Posterior vena cava (tissue), 2 donors: ENCODE measurements around the gene CLRN3. TPM values are rescaled to one million over a fixed set of nuclear protein-coding genes. Genes with fewer than 3 reads are reported as not detected.

Experiments used
- DNase-seq: peaks from one replicate; pipeline ENCODE4 v3.0.0-alpha.2; 2020; ENCODE audit warnings: low spot score
- intact Hi-C, 2 donors: fragments of 100-400 bp; cut with DNase I; formaldehyde crosslinking; loops; one replicate each; pipeline versions ENCODE4 v1.14.1 to v1.14.2; 2022 to 2023
- total RNA-seq, 2 donors: library from RNA; stranded (reverse); fragmentation: NEBNext Ultra II Directional; extraction: Animal tissue kit (Norgen Biotek cat#: 25700); gene quantifications; one replicate each; pipeline ENCODE4 v1.2.1, GENCODE V29; 2021
- donor health status: DM: yes; HTN: yes; CAD: no.
- donor health status: DM: yes; HTN: yes; CAD: no.

The CLRN3 gene
- total RNA-seq, 2 donors from 2014 or later = not detected

- intact Hi-C loops = no loop called here
- DNase-seq = no peak
Measured at GRCh38 chr10:127905001-127905847, 12.5 kb upstream of the CLRN3 start.

GRCh38 chr10:127904311-127905000 lies 11.7 kb upstream of the CLRN3 start:
- intact Hi-C loops = loop anchor here in 1 of 2 donors (5.0 kb wide), 1 partner anchor 1337 kb away; no protein-coding TSS in a partner anchor

GRCh38 chr10:127903789-127904188 lies 11.0 kb upstream of the CLRN3 start:
- no peak for DNase-seq
- intact Hi-C loops = loop anchor here in 1 of 2 donors (5.0 kb wide), 1 partner anchor 1336 kb away; no protein-coding TSS in a partner anchor

More at GRCh38 chr10:127904311-127905000, 11.7 kb upstream of the CLRN3 start:
- DNase-seq = no peak

GRCh38 chr10:127899766-127900387 lies 7.1 kb upstream of the CLRN3 start:
- no peak for DNase-seq
- intact Hi-C loops = loop anchor here in 1 of 2 donors (5.0 kb wide), 1 partner anchor 1333 kb away; no protein-coding TSS in a partner anchor

GRCh38 chr10:127897177-127897576 lies 4.4 kb upstream of the CLRN3 start:
- intact Hi-C loops = no loop called here
- no peak for DNase-seq

- intact Hi-C loops = no loop called here
- no peak for DNase-seq
Measured at GRCh38 chr10:127896590-127896989, 3.8 kb upstream of the CLRN3 start.

- no peak for DNase-seq
- intact Hi-C loops = no loop called here
Measured at GRCh38 chr10:127894146-127894545, 1.4 kb upstream of the CLRN3 start.

- intact Hi-C loops = no loop called here
- no peak for DNase-seq
Measured at GRCh38 chr10:127890832-127891334, 1.9 kb downstream of the CLRN3 start.

- no peak for DNase-seq
- intact Hi-C loops = no loop called here
Measured at GRCh38 chr10:127890216-127890615, 2.5 kb downstream of the CLRN3 start.

GRCh38 chr10:127889605-127890195 lies 3.0 kb downstream of the CLRN3 start:
- no peak for DNase-seq
- intact Hi-C loops = no loop called here

- DNase-seq = no peak
- intact Hi-C loops = no loop called here
Measured at GRCh38 chr10:127888521-127889312, 4.0 kb downstream of the CLRN3 start.

GRCh38 chr10:127887541-127888415 lies 5.0 kb downstream of the CLRN3 start:
- no peak for DNase-seq
- intact Hi-C loops = no loop called here

GRCh38 chr10:127886371-127887051 lies 6.2 kb downstream of the CLRN3 start:
- intact Hi-C loops = no loop called here

GRCh38 chr10:127884501-127884900 lies 8.2 kb downstream of the CLRN3 start:
- intact Hi-C loops = no loop called here
- DNase-seq = no peak

More at GRCh38 chr10:127886371-127887051, 6.2 kb downstream of the CLRN3 start:
- no peak for DNase-seq

- no peak for DNase-seq
- intact Hi-C loops = no loop called here
Measured at GRCh38 chr10:127883516-127883915, 9.2 kb downstream of the CLRN3 start.

- no peak for DNase-seq
Measured at GRCh38 chr10:127882801-127883459, 9.8 kb downstream of the CLRN3 start.

GRCh38 chr10:127882391-127882790 lies 10.3 kb downstream of the CLRN3 start:
- DNase-seq = no peak
- intact Hi-C loops = no loop called here

More at GRCh38 chr10:127882801-127883459, 9.8 kb downstream of the CLRN3 start:
- intact Hi-C loops = no loop called here
